ENCODE measurements around the gene EMC8. TPM values are rescaled to one million over a fixed set of nuclear protein-coding genes. Genes with fewer than 3 reads are reported as not detected.

EMC8 gene
- total and polyA plus RNA-seq, 2 of the 8 experiments (the other 6 are each of a cell fraction or from before 2014, with no cell fraction given) = 52.2 to 69.7 TPM

DNA sequence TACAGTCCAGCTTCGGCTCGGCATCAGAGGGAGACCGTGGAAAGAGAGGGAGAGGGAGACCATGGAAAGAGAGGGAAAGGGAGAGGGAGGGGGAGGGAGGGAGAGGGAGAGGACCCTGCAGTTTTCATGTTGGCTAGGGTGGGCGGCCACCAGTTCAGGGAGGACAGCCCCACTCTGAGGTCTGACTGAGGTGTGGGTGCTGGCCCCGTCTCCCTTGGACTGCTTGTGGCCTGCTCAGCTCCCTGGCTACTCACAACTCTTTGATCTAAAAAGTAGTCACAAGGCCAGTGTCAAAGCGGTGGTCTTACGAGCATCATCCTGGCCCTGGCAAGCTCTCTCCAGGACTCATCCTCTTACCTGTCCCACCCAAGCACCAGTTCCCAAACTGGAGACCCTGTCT, 9.6 kb upstream of the EMC8 start:
- Histone ChIP-seq H3K36me3 (ENCODE audit: control insufficient read depth in 2 of 4, insufficient read depth in 4 of 4, low read length in 3 of 4) (peaks cover 12 to 32% (median 27%) of the 10 kb centered on the region in 4 experiments), H3K4me2 (ENCODE audit: insufficient read depth in 1 of 2, low read depth in 2 of 2, low read length in 2 of 2) (no peak overlapping the region), H4K91ac (replicated peaks; ENCODE audit: insufficient read length, low read length) (no peak overlapping the region), H3K9me3 (ENCODE audit: insufficient read depth in 2 of 2, low read depth in 1 of 2, low read length in 1 of 2) (no peaks in the 10 kb centered on the region; a peak in 1 of 4 replicates), H2BK12ac (ENCODE audit: low read depth, low read length) (no peak overlapping the region), H3K14ac (ENCODE audit: insufficient read length) (no peak overlapping the region), H3K56ac (replicated peaks; ENCODE audit: insufficient read length, low read depth, low read length) (no peak overlapping the region), H4K5ac (ENCODE audit: insufficient read length, low read depth, low read length) (no peak overlapping the region), H3K4me1 (replicated peaks in 1 of 4; ENCODE audit: control insufficient read depth in 3 of 4, insufficient read depth in 4 of 4, low read length in 3 of 4) (peaks cover 0 to 4% (median 0%) of the 10 kb centered on the region in 4 experiments; a peak in 2 of 7 replicates), H3K27me3 (replicated peaks in 1 of 4; ENCODE audit: control insufficient read depth in 3 of 4, extremely low read depth in 1 of 4, insufficient read depth in 3 of 4, low read length in 3 of 4) (no peaks in the 10 kb centered on the region), H2AK5ac (ENCODE audit: low read depth, low read length) (no peak overlapping the region), H3K18ac (ENCODE audit: extremely low read depth, low read length) (no peak overlapping the region), H2BK5ac (ENCODE audit: low read depth, low read length) (no peak overlapping the region), H2BK20ac (ENCODE audit: low read length) (no peak overlapping the region), H2AFZ (ENCODE audit: low read length) (no peak overlapping the region), H2BK120ac (replicated peaks; ENCODE audit: low read depth, low read length) (no peak overlapping the region), H3K9ac (replicated peaks in 1 of 4; ENCODE audit: extremely low read depth in 1 of 4, low read depth in 3 of 4, low read length in 3 of 4) (no peak overlapping the region), H4K20me1 (replicated peaks in 1 of 2; ENCODE audit: control insufficient read depth in 1 of 2, insufficient read depth in 2 of 2, low read length in 2 of 2) (no peaks in the 10 kb centered on the region), H3K4me3 (ENCODE audit: extremely low read depth in 1 of 4, insufficient read depth in 2 of 4, low read depth in 3 of 4, low read length in 4 of 4) (no peak overlapping the region), H2BK15ac (ENCODE audit: low read length) (no peak overlapping the region), H3K79me1 (ENCODE audit: low read depth, low read length) (no peaks in the 10 kb centered on the region), H3K27ac (ENCODE audit: low read depth, low read length) (no peak overlapping the region), H4K8ac (ENCODE audit: extremely low read depth, insufficient read depth, low read length) (no peak overlapping the region), H3K4ac (replicated peaks; ENCODE audit: insufficient read length, low read depth, low read length) (no peak overlapping the region), H3K23ac (ENCODE audit: insufficient read length) (no peak overlapping the region), H3K23me2 (ENCODE audit: low read depth, low read length) (no peaks in the 10 kb centered on the region), H3K79me2 (ENCODE audit: control insufficient read depth in 1 of 2, insufficient read depth in 2 of 2, low read length in 2 of 2) (no peaks in the 10 kb centered on the region)
- DNase-seq (ENCODE audit: low read depth in 1 of 2, low spot score in 2 of 2) (no peak), FAIRE-seq (no peak)
- CTCF ChIA-PET (ENCODE audit: partially characterized antibody) = interaction anchor here (4.7 kb wide), 1 partner anchor 12 kb away, joined by 33 read pairs; no protein-coding TSS in a partner anchor
- WGBS, 2 experiments (ENCODE audit: extremely low coverage in 1 of 2, insufficient coverage in 1 of 2, insufficient read length in 1 of 2, insufficient replicate concordance in 2 of 2, low coverage in 1 of 2, low lambda C conversion rate in 2 of 2, missing lambda C conversion rate in 1 of 2) = 100% methylated on average over 6 of the region's 7 CpGs; no CpG with 5 or more reads in 1 of the 2 experiments
- TF ChIP-seq HDAC2 (IDR thresholded peaks at IDR 0.05; ENCODE audit: borderline replicate concordance in 1 of 2, low read depth in 2 of 2, low read length in 2 of 2) = no peak
- TF ChIP-seq KDM5A (IDR thresholded peaks at IDR 0.05; ENCODE audit: low read length) = no peak
- TF ChIP-seq, protein P1, sequence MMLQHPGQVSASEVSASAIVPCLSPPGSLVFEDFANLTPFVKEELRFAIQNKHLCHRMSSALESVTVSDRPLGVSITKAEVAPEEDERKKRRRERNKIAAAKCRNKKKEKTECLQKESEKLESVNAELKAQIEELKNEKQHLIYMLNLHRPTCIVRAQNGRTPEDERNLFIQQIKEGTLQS (IDR thresholded peaks at IDR 0.05; ENCODE audit: insufficient read depth, low read depth, low read length) = no peak
- TF ChIP-seq EGR1 (IDR thresholded peaks at IDR 0.05; ENCODE audit: borderline replicate concordance, low read depth, low read length) = no peak
- TF ChIP-seq SIRT6 (IDR thresholded peaks at IDR 0.05; ENCODE audit: low read length) = no peak
- TF ChIP-seq MAFK (IDR thresholded peaks at IDR 0.05; ENCODE audit: low read depth, low read length) = no peak
- no peak for TF ChIP-seq CREB1 (IDR thresholded peaks at IDR 0.05)
- no peak for TF ChIP-seq SP4 (IDR thresholded peaks at IDR 0.05; ENCODE audit: low read length)
- TF ChIP-seq CHD2 (IDR thresholded peaks at IDR 0.05; ENCODE audit: low read length) = no peak
- POLR2A ChIA-PET (ENCODE audit: partially characterized antibody) = interaction anchor here (1.3 kb wide), 1 partner anchor 8 kb away, joined by 4 read pairs; no protein-coding TSS in a partner anchor

Data from H1 (cell line).